K562 treated with DMSO at 1 percent for 4 hours (cell line): ENCODE data around the gene FGFRL1. TPM values are rescaled to one million over a fixed set of nuclear protein-coding genes. Genes with fewer than 3 reads are reported as not detected.

Source experiments
- total RNA-seq: library from RNA; unstranded; fragments of 300-600 nt; gene quantifications from 2 replicates; pipeline ENCODE4 v1.2.3, GENCODE V29; 2022; ENCODE audit not compliant: insufficient read depth

FGFRL1 gene
- 30.2 and 30.9 TPM in 2 replicates for total RNA-seq

GRCh38 chr4:1011022-1011665 lies at the start of gene FGFRL1:
FGFRL1 (plus strand) TSS chr4:1011626; CDS start chr4:1012486, 860 bp downstream.

GRCh38 chr4:973431-974397 lies 37.7 kb upstream of the FGFRL1 start, which contains the start of gene DGKQ:
DGKQ (minus strand) TSS chr4:973569; CDS start chr4:973482, 87 bp downstream.

DNA sequence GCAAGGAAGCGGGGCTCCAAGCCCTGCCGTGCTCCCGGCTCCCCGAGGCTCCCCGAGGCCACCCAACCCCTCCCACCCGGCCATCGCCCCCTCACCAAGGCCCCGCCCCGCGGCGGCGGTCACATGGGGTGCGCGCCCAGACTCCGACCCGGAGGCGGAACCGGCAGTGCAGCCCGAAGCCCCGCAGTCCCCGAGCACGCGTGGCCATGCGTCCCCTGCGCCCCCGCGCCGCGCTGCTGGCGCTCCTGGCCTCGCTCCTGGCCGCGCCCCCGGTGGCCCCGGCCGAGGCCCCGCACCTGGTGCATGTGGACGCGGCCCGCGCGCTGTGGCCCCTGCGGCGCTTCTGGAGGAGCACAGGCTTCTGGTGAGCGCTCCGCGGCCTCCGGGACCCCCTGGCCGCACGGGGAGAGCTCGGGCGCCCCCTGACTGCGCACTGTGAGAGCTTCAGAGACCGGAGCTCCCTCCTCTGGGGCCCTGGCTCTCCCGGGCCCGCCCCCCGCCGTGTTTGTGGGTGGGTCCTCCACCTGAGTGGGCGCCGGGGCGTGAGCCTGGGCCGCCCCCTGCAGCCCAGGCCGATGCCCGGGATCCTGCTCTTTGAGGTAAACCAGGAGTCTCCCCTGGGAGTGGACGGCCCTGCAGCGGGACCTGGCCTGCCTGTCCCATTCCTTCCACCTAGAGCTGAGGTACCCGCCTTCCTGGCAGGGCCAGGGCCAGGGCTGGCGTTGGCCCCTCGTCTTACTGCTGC lies 24.4 kb upstream of the FGFRL1 start, which contains the start of gene IDUA:
IDUA (plus strand) TSS at position 166 of the 745 bp plus-strand sequence; CDS start at position 207, 41 bp downstream.

GRCh38 chr4:993111-994029 lies 18.1 kb upstream of the FGFRL1 start, which contains the start of gene SLC26A1:
SLC26A1 (minus strand) TSS chr4:993404; CDS start chr4:991703, 1,701 bp downstream.

Other genes starting within 250 kb of the FGFRL1 start
- not detected in 2 replicates for gene CPLX1, start 185.5 kb upstream of the FGFRL1 start, total RNA-seq
- 74.2 and 102 TPM in 2 replicates for gene GAK, start 79.3 kb upstream of the FGFRL1 start, total RNA-seq
- gene TMEM175, start 79.2 kb upstream of the FGFRL1 start, total RNA-seq: 49.5 and 50.5 TPM in 2 replicates
- 18.2 and 25.6 TPM in 2 replicates for gene DGKQ, start 38.1 kb upstream of the FGFRL1 start, total RNA-seq
- gene IDUA, start 24.6 kb upstream of the FGFRL1 start, total RNA-seq: 14.3 and 17.2 TPM in 2 replicates
- gene SLC26A1, start 18.2 kb upstream of the FGFRL1 start, total RNA-seq: 4.9 and 5.0 TPM in 2 replicates
- gene RNF212, start 101.9 kb downstream of the FGFRL1 start, total RNA-seq: not detected in 2 replicates
- gene SPON2, start 161.0 kb downstream of the FGFRL1 start, total RNA-seq: 1.3 and 1.8 TPM in 2 replicates
- gene CTBP1, start 237.5 kb downstream of the FGFRL1 start, total RNA-seq: 102 and 135 TPM in 2 replicates